OCI-LY1 (cell line): ENCODE results near the gene TRIM13.
A peak's percentile ranks its signal among the peaks of the same experiment; 100 is the strongest.

Source experiments
- H2AFZ ChIP-seq: fragments of 200-600 bp; sonication (generic), shearing (Covaris generic); 2 replicates; pipeline ENCODE4 v1.6.0; 2014; ENCODE audit warnings: antibody characterized with exemption, mild to moderate bottlenecking, low read length
- H3F3A ChIP-seq: fragments of 200-600 bp; sonication (generic), shearing (Covaris generic); 2 replicates; pipeline ENCODE4 v1.6.0; 2014; ENCODE audit warnings: mild to moderate bottlenecking, antibody characterized with exemption, low read length, moderate library complexity; ENCODE audit not compliant: insufficient read depth
- H3K27ac ChIP-seq: fragments of 200-600 bp; sonication (generic); 2 replicates; pipeline ENCODE4 v1.5.1; 2014; ENCODE audit warnings: low read length, mixed run types, mild to moderate bottlenecking, low read depth; ENCODE audit not compliant: poor library complexity, severe bottlenecking
- H3K27me3 ChIP-seq: fragments of 200-600 bp; sonication (generic); 2 replicates; pipeline ENCODE4 v1.6.0; 2014; ENCODE audit warnings: antibody characterized with exemption, mild to moderate bottlenecking, low read length, moderate library complexity; ENCODE audit not compliant: insufficient read depth
- H3K36me3 ChIP-seq: fragments of 200-600 bp; sonication (generic); 2 replicates; pipeline ENCODE4 v1.6.1; 2014; ENCODE audit warnings: mild to moderate bottlenecking, antibody characterized with exemption, low read length, moderate library complexity, mixed read lengths; ENCODE audit not compliant: insufficient read depth
- H3K4me1 ChIP-seq: fragments of 200-600 bp; sonication (generic); 2 replicates; pipeline ENCODE4 v1.5.1; 2014; ENCODE audit warnings: mild to moderate bottlenecking, low read length, moderate library complexity; ENCODE audit not compliant: insufficient read depth, severe bottlenecking
- H3K4me2 ChIP-seq: fragments of 200-600 bp; sonication (generic), shearing (Covaris generic); 2 replicates; pipeline ENCODE4 v1.6.1; 2014; ENCODE audit warnings: low read length
- H3K4me3 ChIP-seq: fragments of 200-600 bp; sonication (generic); 2 replicates; pipeline ENCODE4 v1.5.1; 2014; ENCODE audit warnings: low read length, low read depth, mild to moderate bottlenecking, mixed read lengths; ENCODE audit not compliant: poor library complexity, severe bottlenecking
- H3K79me2 ChIP-seq: fragments of 200-600 bp; shearing (Covaris generic); 2 replicates; pipeline ENCODE4 v1.6.1; 2016; ENCODE audit warnings: mixed run types, low read length, mixed read lengths; ENCODE audit not compliant: insufficient read depth
- H3K9ac ChIP-seq: fragments of 200-600 bp; sonication (generic), shearing (Covaris generic); 2 replicates; pipeline ENCODE4 v1.6.1; 2014; ENCODE audit warnings: mild to moderate bottlenecking, low read length, mixed read lengths
- H3K9me2 ChIP-seq: fragments of 200-600 bp; sonication (generic), shearing (Covaris generic); 2 replicates; pipeline ENCODE4 v1.6.1; 2014; ENCODE audit warnings: low read depth, mild to moderate bottlenecking, low read length, mixed read lengths
- H3K9me3 ChIP-seq: fragments of 200-600 bp; shearing (Covaris generic); 2 replicates; pipeline ENCODE4 v1.6.1; 2014; ENCODE audit warnings: low read length, mixed read lengths
- H4K20me1 ChIP-seq: fragments of 200-600 bp; sonication (generic), shearing (Covaris generic); 2 replicates; pipeline ENCODE4 v1.6.0; 2016; ENCODE audit warnings: mild to moderate bottlenecking, low read length; ENCODE audit not compliant: insufficient read depth
- CTCF ChIP-seq: fragments of 200-600 bp; sonication (generic), shearing (Covaris generic); IDR thresholded peaks from 2 replicates; pipeline ENCODE4 v1.5.1; 2017; ENCODE audit warnings: mild to moderate bottlenecking, antibody characterized with exemption, low read length, moderate library complexity, mixed read lengths
- EZH2 ChIP-seq: fragments of 200-600 bp; sonication (generic), shearing (Covaris generic); IDR thresholded peaks from 2 replicates; pipeline ENCODE4 v1.8.0; 2017; ENCODE audit warnings: borderline replicate concordance, mixed run types, mild to moderate bottlenecking, antibody characterized with exemption, low read length, moderate library complexity, mixed read lengths

TRIM13 gene

DNA sequence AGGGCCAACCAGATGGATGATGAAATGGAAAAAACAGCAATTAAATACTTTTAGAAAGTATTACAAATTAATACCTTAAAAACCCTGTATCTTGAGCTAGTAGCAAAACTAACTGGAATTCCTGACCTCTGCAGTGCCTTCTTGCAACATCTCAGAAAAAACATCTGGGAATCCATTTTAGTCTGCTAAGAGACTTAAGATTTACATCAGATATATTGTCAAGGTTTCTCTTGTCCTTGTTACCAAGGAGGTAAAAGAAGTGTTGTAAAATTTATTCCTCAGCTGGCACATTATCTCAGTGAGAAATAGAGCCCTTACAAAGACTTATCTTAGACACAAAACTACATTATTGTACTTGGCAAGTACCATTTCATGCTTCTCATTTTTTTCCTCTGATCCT, 36.9 kb downstream of the TRIM13 start:
- Histone ChIP-seq H3F3A (no peaks in the 10 kb centered on the region; the same call in 1 of the 2 replicates), H3K36me3 (peaks cover 4% of the 10 kb centered on the region; the same call in 1 of the 2 replicates), H2AFZ (no peak overlapping the region), H3K4me1 (no peaks in the 10 kb centered on the region), H3K27ac (no peak overlapping the region), H3K4me2 (no peak overlapping the region), H3K79me2 (no peaks in the 10 kb centered on the region), H3K27me3 (no peaks in the 10 kb centered on the region), H3K9me2 (no peaks in the 10 kb centered on the region), H3K9me3 (no peaks in the 10 kb centered on the region), H3K4me3 (no peak overlapping the region), H3K9ac (no peak overlapping the region), H4K20me1 (no peaks in the 10 kb centered on the region)
- TF ChIP-seq CTCF (no peak), EZH2 (no peak)

- H3K4me2 ChIP-seq: no peak overlapping the region
- H4K20me1 ChIP-seq: no peaks in the 10 kb centered on the region
- H3K4me3 ChIP-seq: no peak overlapping the region
- H3K27me3 ChIP-seq: no peaks in the 10 kb centered on the region
- no peak overlapping the region for H2AFZ ChIP-seq
- H3K9ac ChIP-seq: no peak overlapping the region
- H3K79me2 ChIP-seq: no peaks in the 10 kb centered on the region
- no peaks in the 10 kb centered on the region; the same call in 1 of the 2 replicates for H3F3A ChIP-seq
- no peaks in the 10 kb centered on the region for H3K9me2 ChIP-seq
- TF ChIP-seq CTCF: no peak
- TF ChIP-seq EZH2: no peak
- no peak overlapping the region for H3K27ac ChIP-seq
- H3K9me3 ChIP-seq: no peaks in the 10 kb centered on the region
- H3K36me3 ChIP-seq: peaks cover 39% of the 10 kb centered on the region
- no peaks in the 10 kb centered on the region for H3K4me1 ChIP-seq
Observed at GRCh38 chr13:50037788-50038187, 40.9 kb downstream of the TRIM13 start.

GRCh38 chr13:50038266-50038665, 41.4 kb downstream of the TRIM13 start:
- H3F3A ChIP-seq: no peaks in the 10 kb centered on the region; the same call in 1 of the 2 replicates

More at GRCh38 chr13:50038266-50038665, 41.4 kb downstream of the TRIM13 start:
- H3K36me3 ChIP-seq: peaks cover 43% of the 10 kb centered on the region
- H3K9ac ChIP-seq: no peak overlapping the region
- H3K27ac ChIP-seq: peak overlapping the region; percentile 13
- no peaks in the 10 kb centered on the region for H3K9me3 ChIP-seq
- no peak overlapping the region for H3K4me3 ChIP-seq
- H3K79me2 ChIP-seq: no peaks in the 10 kb centered on the region
- H3K9me2 ChIP-seq: no peaks in the 10 kb centered on the region
- H3K4me2 ChIP-seq: no peak overlapping the region
- H2AFZ ChIP-seq: no peak overlapping the region
- no peaks in the 10 kb centered on the region for H3K27me3 ChIP-seq
- no peaks in the 10 kb centered on the region for H4K20me1 ChIP-seq
- no peaks in the 10 kb centered on the region for H3K4me1 ChIP-seq
- TF ChIP-seq CTCF (no peak), EZH2 (no peak)
